ES-I3 (cell line): ENCODE data around the gene TMEM120B.
A peak's percentile ranks its signal among the peaks of the same experiment; 100 is the strongest.

ENCODE experiments used
- H3K36me3 ChIP-seq: 2 replicates; pipeline ENCODE4 v1.6.1; 2013; ENCODE audit warnings: mild to moderate bottlenecking, low read length, control low read depth, moderate library complexity; ENCODE audit not compliant: insufficient read depth
- H3K4me1 ChIP-seq: 2 replicates; pipeline ENCODE4 v1.6.1; 2013; ENCODE audit warnings: mild to moderate bottlenecking, control low read depth, low read length; ENCODE audit not compliant: insufficient read depth
- H3K9ac ChIP-seq: 2 replicates; pipeline ENCODE4 v1.6.1; 2013; ENCODE audit warnings: low read depth, mild to moderate bottlenecking, low read length, moderate library complexity
- H3K9me3 ChIP-seq: 2 replicates; pipeline ENCODE4 v1.6.1; 2013; ENCODE audit warnings: mild to moderate bottlenecking, low read length, moderate library complexity; ENCODE audit not compliant: control insufficient read depth, insufficient read depth

Gene TMEM120B

GRCh38 chr12:121800694-121801594 is 88.4 kb downstream of the TMEM120B start:
- no peaks in the 10 kb centered on the region for H3K9me3 ChIP-seq
- no peaks in the 10 kb centered on the region; the same call in 1 of the 2 replicates for H3K36me3 ChIP-seq
- peaks cover 12% of the 10 kb centered on the region; the same call in 1 of the 2 replicates for H3K4me1 ChIP-seq
- H3K9ac ChIP-seq = peak overlapping the region; percentile 99

- Histone ChIP-seq H3K9ac (peak overlapping the region; percentile 99), H3K36me3 (no peaks in the 10 kb centered on the region; the same call in 1 of the 2 replicates), H3K4me1 (peaks cover 16% of the 10 kb centered on the region; the same call in 1 of the 2 replicates), H3K9me3 (no peaks in the 10 kb centered on the region)
These were observed 89.3 kb downstream of the TMEM120B start for GRCh38 chr12:121801595-121802484.

- H3K9me3 ChIP-seq = no peaks in the 10 kb centered on the region
- peak overlapping the region; percentile 99 for H3K9ac ChIP-seq
- no peaks in the 10 kb centered on the region; the same call in 1 of the 2 replicates for H3K36me3 ChIP-seq
- H3K4me1 ChIP-seq = peaks cover 22% of the 10 kb centered on the region; the same call in 1 of the 2 replicates
These were observed 89.9 kb downstream of the TMEM120B start for GRCh38 chr12:121802485-121802842.

GRCh38 chr12:121802843-121803698 is 90.5 kb downstream of the TMEM120B start:
- Histone ChIP-seq H3K9ac (peak overlapping the region; percentile 99), H3K9me3 (no peaks in the 10 kb centered on the region), H3K4me1 (peaks cover 21% of the 10 kb centered on the region; the same call in 1 of the 2 replicates), H3K36me3 (no peaks in the 10 kb centered on the region; the same call in 1 of the 2 replicates)

GRCh38 chr12:121803861-121804416 is 91.4 kb downstream of the TMEM120B start, which contains the start of gene SETD1B:
SETD1B (plus strand) TSS chr12:121804009; CDS start chr12:121804738, 729 bp downstream.
- H3K4me1 ChIP-seq = peaks cover 14% of the 10 kb centered on the region; the same call in 1 of the 2 replicates
- H3K36me3 ChIP-seq = no peaks in the 10 kb centered on the region; the same call in 1 of the 2 replicates
- H3K9me3 ChIP-seq = no peaks in the 10 kb centered on the region
- H3K9ac ChIP-seq = peak within 1 kb of the TSS; percentile 99

- peaks cover 11% of the 10 kb centered on the region; the same call in 1 of the 2 replicates for H3K4me1 ChIP-seq
- peak overlapping the region; percentile 82 for H3K9ac ChIP-seq
- no peaks in the 10 kb centered on the region for H3K9me3 ChIP-seq
- peaks cover 4% of the 10 kb centered on the region; the same call in 1 of the 2 replicates for H3K36me3 ChIP-seq
These were observed 92.0 kb downstream of the TMEM120B start for GRCh38 chr12:121804417-121805111.

GRCh38 chr12:121805171-121806008 is 92.8 kb downstream of the TMEM120B start:
- Histone ChIP-seq H3K9me3 (no peaks in the 10 kb centered on the region), H3K9ac (peak overlapping the region; percentile 82), H3K4me1 (peaks cover 11% of the 10 kb centered on the region; the same call in 1 of the 2 replicates), H3K36me3 (peaks cover 4% of the 10 kb centered on the region; the same call in 1 of the 2 replicates)

GRCh38 chr12:121806009-121806545 is 93.5 kb downstream of the TMEM120B start:
- peaks cover 4% of the 10 kb centered on the region; the same call in 1 of the 2 replicates for H3K36me3 ChIP-seq
- H3K9ac ChIP-seq = peak overlapping the region; percentile 82
- H3K4me1 ChIP-seq = peaks cover 15% of the 10 kb centered on the region
- H3K9me3 ChIP-seq = no peaks in the 10 kb centered on the region

GRCh38 chr12:121806546-121807423 is 94.2 kb downstream of the TMEM120B start:
- no peaks in the 10 kb centered on the region for H3K9me3 ChIP-seq
- H3K9ac ChIP-seq = peak overlapping the region; percentile 82
- peaks cover 19% of the 10 kb centered on the region for H3K4me1 ChIP-seq
- H3K36me3 ChIP-seq = 0 out of 2 replicates have a peak, but pooled peaks cover 4% of the 10 kb centered on the region

- Histone ChIP-seq H3K36me3 (0 out of 2 replicates have a peak, but pooled peaks cover 4% of the 10 kb centered on the region), H3K4me1 (peaks cover 19% of the 10 kb centered on the region), H3K9me3 (no peaks in the 10 kb centered on the region), H3K9ac (no peak overlapping the region)
These were observed 95.2 kb downstream of the TMEM120B start for GRCh38 chr12:121807642-121808347.

- Histone ChIP-seq H3K9ac (no peak overlapping the region), H3K36me3 (0 out of 2 replicates have a peak, but pooled peaks cover 4% of the 10 kb centered on the region), H3K4me1 (peaks cover 19% of the 10 kb centered on the region), H3K9me3 (no peaks in the 10 kb centered on the region)
These were observed 96.1 kb downstream of the TMEM120B start for GRCh38 chr12:121808623-121809022.
